Measurements from ENCODE around the gene PTCD1.

PTCD1 gene

GRCh38 chr7:99460651-99461050 lies 22.1 kb upstream of the PTCD1 start:
- WGBS (ENCODE audit: extremely low coverage, insufficient coverage, low lambda C conversion rate) = no CpG with 5 or more reads among the region's 11 CpGs
- Histone ChIP-seq H2BK120ac (ENCODE audit: low read depth, low read length) (no peak overlapping the region), H3K79me1 (ENCODE audit: low read length) (peaks cover 27% of the 10 kb centered on the region), H3K4me3 (ENCODE audit: low read length) (no peak overlapping the region), H3K18ac (ENCODE audit: low read length) (no peak overlapping the region), H4K5ac (ENCODE audit: low read length) (no peak overlapping the region), H3K27me3 (ENCODE audit: insufficient read depth, low read length, poor library complexity) (no peaks in the 10 kb centered on the region), H3K56ac (ENCODE audit: low read length) (no peak overlapping the region), H2AK5ac (ENCODE audit: low read length) (no peak overlapping the region), H3K23ac (ENCODE audit: low read length) (no peak overlapping the region), H3K9ac (ENCODE audit: low read length) (no peak overlapping the region), H3K4me1 (ENCODE audit: control insufficient read depth, low read depth, low read length) (peaks cover 2% of the 10 kb centered on the region), H3K79me2 (ENCODE audit: control insufficient read depth, insufficient read depth, low read length) (peaks cover 47% of the 10 kb centered on the region), H2BK15ac (replicated peaks; ENCODE audit: low read depth) (no peak overlapping the region), H3K4me2 (ENCODE audit: low read length) (no peak overlapping the region), H3K4ac (ENCODE audit: low read depth, low read length) (no peak overlapping the region), H3K36me3 (ENCODE audit: control insufficient read depth, insufficient read depth, low read length) (peaks cover 16% of the 10 kb centered on the region), H2BK5ac (ENCODE audit: low read length) (no peak overlapping the region), H3K27ac (ENCODE audit: low read depth, low read length) (no peak overlapping the region), H4K8ac (ENCODE audit: low read depth, low read length) (no peak overlapping the region)
- no peak for DNase-seq

GRCh38 chr7:99459087-99459486 lies 20.5 kb upstream of the PTCD1 start:
- Histone ChIP-seq H3K4me3 (ENCODE audit: low read length) (no peak overlapping the region), H3K4me2 (ENCODE audit: low read length) (no peak overlapping the region), H3K9ac (ENCODE audit: low read length) (no peak overlapping the region), H3K36me3 (ENCODE audit: control insufficient read depth, insufficient read depth, low read length) (peaks cover 16% of the 10 kb centered on the region), H3K23ac (ENCODE audit: low read length) (no peak overlapping the region), H2AK5ac (ENCODE audit: low read length) (no peak overlapping the region), H3K79me2 (ENCODE audit: control insufficient read depth, insufficient read depth, low read length) (peaks cover 35% of the 10 kb centered on the region), H3K4me1 (ENCODE audit: control insufficient read depth, low read depth, low read length) (no peaks in the 10 kb centered on the region), H4K8ac (ENCODE audit: low read depth, low read length) (no peak overlapping the region), H3K56ac (ENCODE audit: low read length) (no peak overlapping the region), H3K79me1 (ENCODE audit: low read length) (peaks cover 21% of the 10 kb centered on the region), H3K4ac (ENCODE audit: low read depth, low read length) (no peak overlapping the region), H2BK5ac (ENCODE audit: low read length) (no peak overlapping the region), H2BK120ac (ENCODE audit: low read depth, low read length) (no peak overlapping the region), H2BK15ac (replicated peaks; ENCODE audit: low read depth) (no peak overlapping the region), H4K5ac (ENCODE audit: low read length) (no peak overlapping the region), H3K27me3 (ENCODE audit: insufficient read depth, low read length, poor library complexity) (no peaks in the 10 kb centered on the region), H3K27ac (ENCODE audit: low read depth, low read length) (no peak overlapping the region), H3K18ac (ENCODE audit: low read length) (no peak overlapping the region)
- DNase-seq = peak; percentile 58
- WGBS (ENCODE audit: extremely low coverage, insufficient coverage, low lambda C conversion rate) = no CpG with 5 or more reads among the region's 8 CpGs

GRCh38 chr7:99457650-99458493 lies 19.3 kb upstream of the PTCD1 start:
- Histone ChIP-seq H3K4ac (ENCODE audit: low read depth, low read length) (no peak overlapping the region), H4K8ac (ENCODE audit: low read depth, low read length) (no peak overlapping the region), H4K5ac (ENCODE audit: low read length) (no peak overlapping the region), H3K18ac (ENCODE audit: low read length) (no peak overlapping the region), H3K27me3 (ENCODE audit: insufficient read depth, low read length, poor library complexity) (no peaks in the 10 kb centered on the region), H3K4me1 (ENCODE audit: control insufficient read depth, low read depth, low read length) (no peaks in the 10 kb centered on the region), H2BK5ac (ENCODE audit: low read length) (no peak overlapping the region), H3K9ac (ENCODE audit: low read length) (no peak overlapping the region), H2BK120ac (ENCODE audit: low read depth, low read length) (no peak overlapping the region), H3K23ac (ENCODE audit: low read length) (no peak overlapping the region), H3K4me3 (ENCODE audit: low read length) (no peak overlapping the region), H3K56ac (ENCODE audit: low read length) (no peak overlapping the region), H3K79me1 (ENCODE audit: low read length) (peaks cover 15% of the 10 kb centered on the region), H3K27ac (ENCODE audit: low read depth, low read length) (no peak overlapping the region), H2BK15ac (replicated peaks; ENCODE audit: low read depth) (no peak overlapping the region), H3K4me2 (ENCODE audit: low read length) (no peak overlapping the region), H3K36me3 (ENCODE audit: control insufficient read depth, insufficient read depth, low read length) (peaks cover 12% of the 10 kb centered on the region), H3K79me2 (ENCODE audit: control insufficient read depth, insufficient read depth, low read length) (peaks cover 24% of the 10 kb centered on the region), H2AK5ac (ENCODE audit: low read length) (no peak overlapping the region)
- WGBS (ENCODE audit: extremely low coverage, insufficient coverage, low lambda C conversion rate) = no CpG with 5 or more reads among the region's 26 CpGs
- DNase-seq = no peak

GRCh38 chr7:99457050-99457649 lies 18.6 kb upstream of the PTCD1 start:
- no peak overlapping the region for H3K23ac ChIP-seq (ENCODE audit: low read length)
- H3K4me3 ChIP-seq (ENCODE audit: low read length) = no peak overlapping the region
- H2BK15ac ChIP-seq (replicated peaks; ENCODE audit: low read depth) = no peak overlapping the region
- H3K27ac ChIP-seq (ENCODE audit: low read depth, low read length) = no peak overlapping the region
- H2AK5ac ChIP-seq (ENCODE audit: low read length) = no peak overlapping the region
- no peak overlapping the region for H3K56ac ChIP-seq (ENCODE audit: low read length)
- H3K79me1 ChIP-seq (ENCODE audit: low read length) = peaks cover 11% of the 10 kb centered on the region
- no CpG with 5 or more reads among the region's 6 CpGs for WGBS (ENCODE audit: extremely low coverage, insufficient coverage, low lambda C conversion rate)
- H3K18ac ChIP-seq (ENCODE audit: low read length) = no peak overlapping the region
- no peak overlapping the region for H3K4ac ChIP-seq (ENCODE audit: low read depth, low read length)
- no peaks in the 10 kb centered on the region for H3K27me3 ChIP-seq (ENCODE audit: insufficient read depth, low read length, poor library complexity)
- H3K4me2 ChIP-seq (ENCODE audit: low read length) = no peak overlapping the region
- no peak overlapping the region for H2BK120ac ChIP-seq (ENCODE audit: low read depth, low read length)
- H4K8ac ChIP-seq (ENCODE audit: low read depth, low read length) = no peak overlapping the region
- H3K9ac ChIP-seq (ENCODE audit: low read length) = no peak overlapping the region
- no peak for DNase-seq
- no peak overlapping the region for H4K5ac ChIP-seq (ENCODE audit: low read length)
- peaks cover 20% of the 10 kb centered on the region for H3K79me2 ChIP-seq (ENCODE audit: control insufficient read depth, insufficient read depth, low read length)
- H2BK5ac ChIP-seq (ENCODE audit: low read length) = no peak overlapping the region
- peaks cover 10% of the 10 kb centered on the region for H3K36me3 ChIP-seq (ENCODE audit: control insufficient read depth, insufficient read depth, low read length)
- no peaks in the 10 kb centered on the region for H3K4me1 ChIP-seq (ENCODE audit: control insufficient read depth, low read depth, low read length)

- Histone ChIP-seq H2AK5ac (ENCODE audit: low read length) (no peak overlapping the region), H3K56ac (ENCODE audit: low read length) (no peak overlapping the region), H3K27me3 (ENCODE audit: insufficient read depth, low read length, poor library complexity) (no peaks in the 10 kb centered on the region), H3K4me2 (ENCODE audit: low read length) (no peak overlapping the region), H3K36me3 (ENCODE audit: control insufficient read depth, insufficient read depth, low read length) (peaks cover 10% of the 10 kb centered on the region), H2BK5ac (ENCODE audit: low read length) (no peak overlapping the region), H3K4ac (ENCODE audit: low read depth, low read length) (no peak overlapping the region), H3K27ac (ENCODE audit: low read depth, low read length) (no peak overlapping the region), H3K4me3 (ENCODE audit: low read length) (no peak overlapping the region), H2BK15ac (replicated peaks; ENCODE audit: low read depth) (no peak overlapping the region), H3K4me1 (ENCODE audit: control insufficient read depth, low read depth, low read length) (no peaks in the 10 kb centered on the region), H3K79me2 (ENCODE audit: control insufficient read depth, insufficient read depth, low read length) (peaks cover 13% of the 10 kb centered on the region), H3K18ac (ENCODE audit: low read length) (no peak overlapping the region), H3K23ac (ENCODE audit: low read length) (no peak overlapping the region), H3K9ac (ENCODE audit: low read length) (no peak overlapping the region), H3K79me1 (ENCODE audit: low read length) (peaks cover 10% of the 10 kb centered on the region), H4K8ac (ENCODE audit: low read depth, low read length) (no peak overlapping the region), H2BK120ac (ENCODE audit: low read depth, low read length) (no peak overlapping the region), H4K5ac (ENCODE audit: low read length) (no peak overlapping the region)
- DNase-seq = no peak
- no CpG with 5 or more reads among the region's 13 CpGs for WGBS (ENCODE audit: extremely low coverage, insufficient coverage, low lambda C conversion rate)
These were observed 17.7 kb upstream of the PTCD1 start for GRCh38 chr7:99456288-99456687.

All from mesendoderm (in vitro differentiated cells).